ENCODE results near the gene IQCN. TPM values are rescaled to one million over a fixed set of nuclear protein-coding genes. Genes with fewer than 3 reads are reported as not detected.

IQCN gene
- polyA plus RNA-seq, 1 donor (not counting 4 experiments of a cell fraction or from before 2014, with no cell fraction given): not detected

DNA sequence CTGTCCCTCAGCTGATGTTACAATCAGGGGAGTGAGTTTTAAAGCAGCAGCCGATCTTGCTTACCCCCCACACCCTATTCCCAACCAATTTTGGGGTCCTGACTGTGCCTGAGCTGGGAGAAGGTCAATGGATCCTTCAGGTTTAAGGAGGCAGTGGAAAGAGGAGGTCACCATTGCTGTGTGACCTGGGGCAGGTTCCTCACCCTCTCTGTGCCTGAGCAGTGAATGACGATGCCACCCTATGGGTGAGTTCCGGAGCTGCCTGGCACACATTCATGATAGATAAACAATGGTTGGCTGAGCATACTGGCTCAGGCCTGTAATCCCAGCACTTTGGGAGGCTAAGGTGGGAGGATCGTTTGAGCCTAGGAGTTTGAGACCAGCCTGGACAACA, 27.5 kb upstream of the IQCN start:
- Histone ChIP-seq H4K20me1 (ENCODE audit: control insufficient read depth, extremely low read depth, insufficient read depth, low read length) (no peaks in the 10 kb centered on the region), H3K4me2 (ENCODE audit: control insufficient read depth, extremely low read depth, insufficient read depth, low read depth, low read length) (no peak overlapping the region), H3K79me2 (ENCODE audit: control insufficient read depth, insufficient read depth, low read length) (no peaks in the 10 kb centered on the region), H2AFZ (ENCODE audit: control insufficient read depth, low read length) (no peak overlapping the region), H3K9ac (ENCODE audit: control insufficient read depth, extremely low read depth, insufficient read depth, low read length) (no peak overlapping the region), H3K9me1 (ENCODE audit: control insufficient read depth, extremely low read depth, insufficient read depth, low read length) (no peaks in the 10 kb centered on the region), H3K27me3 (ENCODE audit: control insufficient read depth, extremely low read depth, insufficient read depth, low read length) (no peaks in the 10 kb centered on the region), H3K9me3 (ENCODE audit: control insufficient read depth, low read depth, low read length) (no peaks in the 10 kb centered on the region), H3K27ac (ENCODE audit: control insufficient read depth, insufficient read depth, low read length) (no peak overlapping the region), H3K36me3 (ENCODE audit: control insufficient read depth in 2 of 2, extremely low read depth in 1 of 2, insufficient read depth in 2 of 2, low read length in 2 of 2) (peaks cover 2 to 3% of the 10 kb centered on the region in 2 experiments), H3K4me3 (ENCODE audit: control insufficient read depth in 2 of 3, extremely low read depth in 1 of 3, insufficient read depth in 2 of 3, low read depth in 1 of 3, low read length in 3 of 3) (no peak overlapping the region), H3K4me1 (ENCODE audit: control insufficient read depth, extremely low read depth, insufficient read depth, low read length) (no peaks in the 10 kb centered on the region)
- FAIRE-seq (no peak), DNase-seq (ENCODE audit: low read depth, low spot score) (no peak)
- TF ChIP-seq, protein P1, sequence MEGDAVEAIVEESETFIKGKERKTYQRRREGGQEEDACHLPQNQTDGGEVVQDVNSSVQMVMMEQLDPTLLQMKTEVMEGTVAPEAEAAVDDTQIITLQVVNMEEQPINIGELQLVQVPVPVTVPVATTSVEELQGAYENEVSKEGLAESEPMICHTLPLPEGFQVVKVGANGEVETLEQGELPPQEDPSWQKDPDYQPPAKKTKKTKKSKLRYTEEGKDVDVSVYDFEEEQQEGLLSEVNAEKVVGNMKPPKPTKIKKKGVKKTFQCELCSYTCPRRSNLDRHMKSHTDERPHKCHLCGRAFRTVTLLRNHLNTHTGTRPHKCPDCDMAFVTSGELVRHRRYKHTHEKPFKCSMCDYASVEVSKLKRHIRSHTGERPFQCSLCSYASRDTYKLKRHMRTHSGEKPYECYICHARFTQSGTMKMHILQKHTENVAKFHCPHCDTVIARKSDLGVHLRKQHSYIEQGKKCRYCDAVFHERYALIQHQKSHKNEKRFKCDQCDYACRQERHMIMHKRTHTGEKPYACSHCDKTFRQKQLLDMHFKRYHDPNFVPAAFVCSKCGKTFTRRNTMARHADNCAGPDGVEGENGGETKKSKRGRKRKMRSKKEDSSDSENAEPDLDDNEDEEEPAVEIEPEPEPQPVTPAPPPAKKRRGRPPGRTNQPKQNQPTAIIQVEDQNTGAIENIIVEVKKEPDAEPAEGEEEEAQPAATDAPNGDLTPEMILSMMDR (optimal IDR thresholded peaks at IDR 0.05 in 1 of 3, IDR thresholded peaks at IDR 0.05 in 1 of 3, conservative IDR thresholded peaks at IDR 0.05 in 1 of 3; ENCODE audit: extremely low read depth in 1 of 3, insufficient read depth in 2 of 3, low read length in 3 of 3): no peak
- no peak for TF ChIP-seq EZH2 (IDR thresholded peaks at IDR 0.05; ENCODE audit: low read length)
- dilution Hi-C loops (cut with MboI; ENCODE audit: extremely low pct_ligation_motif_present, low sequenced_read_pairs): no loop called here

DNA sequence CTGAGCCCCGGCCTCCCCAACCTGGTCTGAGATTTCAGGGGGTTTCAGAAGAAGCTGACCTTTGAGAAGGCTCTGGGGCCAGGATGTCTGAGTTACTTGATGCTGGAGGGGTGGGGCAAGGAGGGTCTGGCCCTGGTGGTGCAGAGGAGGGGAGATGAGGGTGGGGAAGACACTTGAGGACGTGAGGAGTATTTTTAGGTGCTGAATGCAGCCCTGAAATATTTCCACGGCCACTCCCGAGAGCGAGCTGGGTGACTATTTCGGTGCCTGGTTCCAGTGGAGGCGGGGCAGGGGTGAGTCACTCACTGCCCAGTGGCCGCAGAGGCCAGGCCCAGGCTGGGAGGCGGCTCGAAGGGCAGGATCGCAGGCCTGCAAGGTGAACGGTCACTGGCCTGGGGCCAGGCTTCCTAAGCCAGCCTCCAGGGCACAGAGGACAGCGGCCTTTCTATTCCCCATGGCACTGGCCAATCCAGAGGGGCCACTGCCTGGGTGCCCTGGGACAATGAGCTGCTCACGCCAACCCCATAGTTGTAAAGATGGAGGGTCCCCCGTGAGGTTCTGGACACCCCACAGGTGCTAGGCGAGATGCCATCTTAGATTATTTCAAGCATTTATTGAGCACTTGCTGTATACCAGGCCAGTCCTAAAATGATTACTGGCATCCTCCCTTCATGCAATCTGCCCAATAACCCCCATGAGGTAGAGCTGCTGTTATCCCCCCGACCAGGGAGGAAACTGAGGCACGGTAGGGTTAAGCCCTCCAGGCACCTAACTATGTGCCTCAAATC, 26.9 kb upstream of the IQCN start:
- no peak overlapping the region for H3K4me2 ChIP-seq (ENCODE audit: control insufficient read depth, extremely low read depth, insufficient read depth, low read depth, low read length)

More for the DNA sequence above, 26.9 kb upstream of the IQCN start:
- Histone ChIP-seq H3K36me3 (ENCODE audit: control insufficient read depth in 2 of 2, extremely low read depth in 1 of 2, insufficient read depth in 2 of 2, low read length in 2 of 2) (peaks cover 0 to under 1% of the 10 kb centered on the region in 2 experiments), H3K4me3 (ENCODE audit: control insufficient read depth in 2 of 3, extremely low read depth in 1 of 3, insufficient read depth in 2 of 3, low read depth in 1 of 3, low read length in 3 of 3) (no peak overlapping the region), H3K4me1 (ENCODE audit: control insufficient read depth, extremely low read depth, insufficient read depth, low read length) (no peaks in the 10 kb centered on the region), H3K9me3 (ENCODE audit: control insufficient read depth, low read depth, low read length) (no peaks in the 10 kb centered on the region), H3K27ac (ENCODE audit: control insufficient read depth, insufficient read depth, low read length) (no peak overlapping the region), H3K9me1 (ENCODE audit: control insufficient read depth, extremely low read depth, insufficient read depth, low read length) (no peaks in the 10 kb centered on the region), H2AFZ (ENCODE audit: control insufficient read depth, low read length) (no peak overlapping the region), H3K9ac (ENCODE audit: control insufficient read depth, extremely low read depth, insufficient read depth, low read length) (no peak overlapping the region), H4K20me1 (ENCODE audit: control insufficient read depth, extremely low read depth, insufficient read depth, low read length) (no peaks in the 10 kb centered on the region), H3K79me2 (ENCODE audit: control insufficient read depth, insufficient read depth, low read length) (no peaks in the 10 kb centered on the region), H3K27me3 (ENCODE audit: control insufficient read depth, extremely low read depth, insufficient read depth, low read length) (no peaks in the 10 kb centered on the region)
- DNase-seq (ENCODE audit: low read depth, low spot score) (no peak), FAIRE-seq (no peak)
- dilution Hi-C loops (cut with MboI; ENCODE audit: extremely low pct_ligation_motif_present, low sequenced_read_pairs): no loop called here
- TF ChIP-seq, protein P1 (optimal IDR thresholded peaks at IDR 0.05 in 1 of 3, IDR thresholded peaks at IDR 0.05 in 1 of 3, conservative IDR thresholded peaks at IDR 0.05 in 1 of 3; ENCODE audit: extremely low read depth in 1 of 3, insufficient read depth in 2 of 3, low read length in 3 of 3): no peak
- no peak for TF ChIP-seq EZH2 (IDR thresholded peaks at IDR 0.05; ENCODE audit: low read length)
